ENCODE data around the gene STK39. TPM values are rescaled to one million over a fixed set of nuclear protein-coding genes. Genes with fewer than 3 reads are reported as not detected.
"Not testable (repeated sequence)": the region's sequence is repeated elsewhere in the genome, so short reads cannot be mapped to it uniquely, and the experiment has no call there.

The STK39 gene
- total RNA-seq, 1 experiment from 2014 or later, result 2.9 TPM

DNA sequence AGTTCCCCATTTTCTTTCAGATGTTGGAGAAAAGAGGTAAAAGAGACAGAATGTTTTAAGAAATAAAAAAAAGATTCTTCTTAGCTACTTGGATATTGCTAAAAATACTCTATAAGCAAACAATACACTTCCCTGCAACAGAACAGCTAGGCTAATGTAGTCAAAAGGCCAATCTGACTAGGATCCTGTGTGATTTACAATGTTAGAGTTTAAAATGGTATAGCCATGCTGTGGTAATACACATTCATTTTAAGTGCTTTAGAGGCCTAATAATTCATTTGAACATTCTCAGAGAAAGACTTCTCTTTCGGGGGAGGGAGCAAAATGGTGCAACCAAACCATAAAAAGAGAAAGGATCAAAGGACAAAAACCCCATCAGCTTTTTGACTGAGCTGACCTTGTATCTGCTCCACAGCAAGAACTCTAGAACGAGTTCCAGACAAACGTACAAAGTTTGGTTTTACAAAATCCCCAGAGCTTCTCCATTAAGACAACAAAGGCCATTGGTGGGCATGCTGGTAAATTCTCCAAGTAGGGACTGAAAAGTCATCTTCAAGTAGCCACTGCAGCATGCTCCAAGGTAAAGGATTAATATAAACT is 200.2 kb downstream of the STK39 start:
- intact Hi-C loops (cut with micrococcal nuclease; ENCODE audit: unreplicated experiment), result no loop called here
- no peak overlapping the region for H3K4me3 Mint-ChIP-seq (ENCODE audit: unreplicated experiment)
- H3K27me3 Mint-ChIP-seq (ENCODE audit: insufficient read depth, unreplicated experiment), result peaks cover 3% of the 10 kb centered on the region
- Histone ChIP-seq H3K9me3 (no peaks in the 10 kb centered on the region), H3K4me1 (peaks cover 6% of the 10 kb centered on the region; the same call in 1 of the 2 replicates), H3K4me3 (ENCODE audit: low read depth, low read length) (no peak overlapping the region), H3K36me3 (ENCODE audit: control insufficient read depth, insufficient read depth, low read length) (no peaks in the 10 kb centered on the region), H3K27me3 (replicated peaks; ENCODE audit: control insufficient read depth, insufficient read depth, low read length) (no peaks in the 10 kb centered on the region)
- POLR2A ChIA-PET, result no interaction called here
- no peaks in the 10 kb centered on the region for H3K36me3 Mint-ChIP-seq (ENCODE audit: insufficient read depth, unreplicated experiment)
- H3K27ac Mint-ChIP-seq (ENCODE audit: unreplicated experiment), result no peak overlapping the region
- no peak for DNase-seq
- H3K9me3 Mint-ChIP-seq (ENCODE audit: unreplicated experiment), result no peaks in the 10 kb centered on the region
- peaks cover 10% of the 10 kb centered on the region for H3K4me1 Mint-ChIP-seq (ENCODE audit: low read depth, unreplicated experiment)
- TF ChIP-seq, protein P1, sequence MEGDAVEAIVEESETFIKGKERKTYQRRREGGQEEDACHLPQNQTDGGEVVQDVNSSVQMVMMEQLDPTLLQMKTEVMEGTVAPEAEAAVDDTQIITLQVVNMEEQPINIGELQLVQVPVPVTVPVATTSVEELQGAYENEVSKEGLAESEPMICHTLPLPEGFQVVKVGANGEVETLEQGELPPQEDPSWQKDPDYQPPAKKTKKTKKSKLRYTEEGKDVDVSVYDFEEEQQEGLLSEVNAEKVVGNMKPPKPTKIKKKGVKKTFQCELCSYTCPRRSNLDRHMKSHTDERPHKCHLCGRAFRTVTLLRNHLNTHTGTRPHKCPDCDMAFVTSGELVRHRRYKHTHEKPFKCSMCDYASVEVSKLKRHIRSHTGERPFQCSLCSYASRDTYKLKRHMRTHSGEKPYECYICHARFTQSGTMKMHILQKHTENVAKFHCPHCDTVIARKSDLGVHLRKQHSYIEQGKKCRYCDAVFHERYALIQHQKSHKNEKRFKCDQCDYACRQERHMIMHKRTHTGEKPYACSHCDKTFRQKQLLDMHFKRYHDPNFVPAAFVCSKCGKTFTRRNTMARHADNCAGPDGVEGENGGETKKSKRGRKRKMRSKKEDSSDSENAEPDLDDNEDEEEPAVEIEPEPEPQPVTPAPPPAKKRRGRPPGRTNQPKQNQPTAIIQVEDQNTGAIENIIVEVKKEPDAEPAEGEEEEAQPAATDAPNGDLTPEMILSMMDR (IDR thresholded peaks at IDR 0.05; ENCODE audit: insufficient read depth in 1 of 2, low read depth in 1 of 2, low read length in 1 of 2, severe bottlenecking in 1 of 2, unreplicated experiment in 1 of 2), result no peak
- no TSS peak for BruUV-seq (replicated peaks)
- CTCF ChIA-PET, result no interaction called here

DNA sequence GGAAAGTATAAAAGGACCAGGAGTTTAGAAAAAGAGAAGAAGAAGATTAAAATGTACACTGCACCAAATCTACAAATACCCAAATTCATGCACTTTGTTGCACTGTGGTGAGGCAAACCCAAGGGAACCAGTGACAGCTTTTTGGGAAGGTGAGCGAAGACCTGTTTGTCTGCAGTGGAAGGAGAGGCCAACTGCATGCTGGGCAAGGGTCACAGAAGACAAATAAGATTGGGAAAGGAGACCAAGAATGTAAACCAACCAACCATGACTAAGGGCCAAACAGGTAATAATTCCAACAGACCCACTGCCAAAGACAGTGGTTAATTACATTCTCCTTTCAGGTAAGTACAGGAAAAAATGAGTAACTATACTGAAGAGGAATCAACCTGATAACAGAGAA is 202.8 kb downstream of the STK39 start:
- BruUV-seq (replicated peaks), result no TSS peak
- no peak overlapping the region for H3K4me3 Mint-ChIP-seq (ENCODE audit: unreplicated experiment)
- no peak overlapping the region for H3K27ac Mint-ChIP-seq (ENCODE audit: unreplicated experiment)

DNA sequence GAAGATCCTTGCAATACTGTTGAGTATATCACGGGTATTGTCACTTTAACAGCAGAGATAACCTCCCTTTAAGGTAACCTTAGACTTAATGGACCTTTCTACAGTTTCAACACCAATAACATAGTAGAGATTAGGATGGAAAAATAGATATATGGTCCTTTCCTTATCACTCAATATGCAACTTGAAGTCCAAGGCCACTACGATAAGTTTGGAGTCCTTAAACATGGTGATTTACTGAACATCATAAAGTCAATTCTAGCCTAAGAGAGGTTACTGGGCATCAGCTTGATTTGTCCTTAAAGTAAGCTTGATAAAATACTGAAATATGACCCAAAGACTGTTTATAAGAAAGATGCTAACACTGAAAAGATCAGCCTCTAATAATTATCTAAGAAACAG is 203.2 kb downstream of the STK39 start:
- intact Hi-C loops (cut with micrococcal nuclease; ENCODE audit: unreplicated experiment), result no loop called here
- no TSS peak for BruUV-seq (replicated peaks)
- ChIA-PET CTCF (no interaction called here), POLR2A (no interaction called here)
- TF ChIP-seq, protein P1 (IDR thresholded peaks at IDR 0.05; ENCODE audit: insufficient read depth in 1 of 2, low read depth in 1 of 2, low read length in 1 of 2, severe bottlenecking in 1 of 2, unreplicated experiment in 1 of 2), result no peak
- no peaks in the 10 kb centered on the region for H3K36me3 Mint-ChIP-seq (ENCODE audit: insufficient read depth, unreplicated experiment)
- H3K9me3 Mint-ChIP-seq (ENCODE audit: unreplicated experiment), result no peaks in the 10 kb centered on the region
- Histone ChIP-seq H3K4me1 (peaks cover 6% of the 10 kb centered on the region; the same call in 1 of the 2 replicates), H3K36me3 (ENCODE audit: control insufficient read depth, insufficient read depth, low read length) (no peaks in the 10 kb centered on the region), H3K9me3 (no peaks in the 10 kb centered on the region), H3K4me3 (ENCODE audit: low read depth, low read length) (no peak overlapping the region), H3K27me3 (replicated peaks; ENCODE audit: control insufficient read depth, insufficient read depth, low read length) (no peaks in the 10 kb centered on the region)
- no peak overlapping the region for H3K4me3 Mint-ChIP-seq (ENCODE audit: unreplicated experiment)
- H3K27me3 Mint-ChIP-seq (ENCODE audit: insufficient read depth, unreplicated experiment), result no peaks in the 10 kb centered on the region
- no peak for DNase-seq
- H3K4me1 Mint-ChIP-seq (ENCODE audit: low read depth, unreplicated experiment), result peaks cover 10% of the 10 kb centered on the region
- H3K27ac Mint-ChIP-seq (ENCODE audit: unreplicated experiment), result no peak overlapping the region

More for the DNA sequence above, 202.8 kb downstream of the STK39 start:
- H3K9me3 Mint-ChIP-seq (ENCODE audit: unreplicated experiment), result no peaks in the 10 kb centered on the region
- TF ChIP-seq, protein P1 (IDR thresholded peaks at IDR 0.05; ENCODE audit: insufficient read depth in 1 of 2, low read depth in 1 of 2, low read length in 1 of 2, severe bottlenecking in 1 of 2, unreplicated experiment in 1 of 2), result no peak
- Histone ChIP-seq H3K4me3 (ENCODE audit: low read depth, low read length) (no peak overlapping the region), H3K9me3 (no peaks in the 10 kb centered on the region), H3K27me3 (replicated peaks; ENCODE audit: control insufficient read depth, insufficient read depth, low read length) (no peaks in the 10 kb centered on the region), H3K36me3 (ENCODE audit: control insufficient read depth, insufficient read depth, low read length) (no peaks in the 10 kb centered on the region), H3K4me1 (peaks cover 6% of the 10 kb centered on the region; the same call in 1 of the 2 replicates)
- intact Hi-C loops (cut with micrococcal nuclease; ENCODE audit: unreplicated experiment), result no loop called here
- peaks cover 10% of the 10 kb centered on the region for H3K4me1 Mint-ChIP-seq (ENCODE audit: low read depth, unreplicated experiment)
- ChIA-PET CTCF (no interaction called here), POLR2A (no interaction called here)
- H3K36me3 Mint-ChIP-seq (ENCODE audit: insufficient read depth, unreplicated experiment), result no peaks in the 10 kb centered on the region
- no peak for DNase-seq
- no peaks in the 10 kb centered on the region for H3K27me3 Mint-ChIP-seq (ENCODE audit: insufficient read depth, unreplicated experiment)

DNA sequence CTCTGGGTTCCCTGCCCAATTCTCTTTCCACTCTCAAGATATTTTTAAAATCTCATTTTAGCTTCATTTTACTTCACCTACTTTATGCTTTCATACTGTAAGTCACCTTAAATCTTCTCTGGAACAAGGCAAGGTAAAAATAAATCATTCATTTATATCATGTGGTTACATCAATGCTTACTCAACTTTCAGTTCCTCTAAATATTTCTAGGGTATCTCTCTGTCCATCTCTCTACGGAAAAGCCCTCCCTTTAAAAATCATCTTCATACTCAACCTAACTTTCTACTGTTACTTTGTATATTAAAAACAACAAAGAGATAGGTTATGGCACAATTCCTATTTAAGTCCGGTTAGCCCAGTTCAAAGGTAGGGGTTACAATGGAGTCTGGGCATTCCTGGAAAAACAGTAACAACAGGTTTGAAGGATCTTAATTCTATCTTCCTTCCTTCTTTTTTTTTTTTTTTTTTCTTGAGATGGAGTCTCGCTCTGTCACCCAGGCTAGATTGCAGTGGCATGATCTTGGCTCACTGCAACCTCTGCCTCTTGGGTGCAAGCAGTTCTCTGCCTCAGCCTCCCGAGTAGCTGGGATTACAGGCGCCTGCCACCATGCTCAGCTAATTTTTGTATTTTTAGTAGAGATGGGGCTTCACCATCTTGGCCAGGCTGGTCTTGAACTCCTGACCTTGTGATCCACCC is 205.1 kb downstream of the STK39 start:
- H3K27ac Mint-ChIP-seq (ENCODE audit: unreplicated experiment); H3K4me1 ChIP-seq; H3K36me3 ChIP-seq (ENCODE audit: control insufficient read depth, insufficient read depth, low read length); H3K27me3 Mint-ChIP-seq (ENCODE audit: insufficient read depth, unreplicated experiment); H3K4me3 Mint-ChIP-seq (ENCODE audit: unreplicated experiment); POLR2A ChIA-PET; H3K9me3 Mint-ChIP-seq (ENCODE audit: unreplicated experiment); H3K36me3 Mint-ChIP-seq (ENCODE audit: insufficient read depth, unreplicated experiment); DNase-seq; BruUV-seq (replicated peaks); H3K9me3 ChIP-seq; H3K4me3 ChIP-seq (ENCODE audit: low read depth, low read length); CTCF ChIA-PET; intact Hi-C loops (cut with micrococcal nuclease; ENCODE audit: unreplicated experiment); H3K27me3 ChIP-seq (replicated peaks; ENCODE audit: control insufficient read depth, insufficient read depth, low read length): not testable (repeated sequence)
- peaks cover 10% of the 10 kb centered on the region for H3K4me1 Mint-ChIP-seq (ENCODE audit: low read depth, unreplicated experiment)

Data from Caco-2 (cell line).